ENCODE measurements around the gene NOVA2.
A peak's percentile ranks its signal among the peaks of the same experiment; 100 is the strongest.

Gene NOVA2

DNA sequence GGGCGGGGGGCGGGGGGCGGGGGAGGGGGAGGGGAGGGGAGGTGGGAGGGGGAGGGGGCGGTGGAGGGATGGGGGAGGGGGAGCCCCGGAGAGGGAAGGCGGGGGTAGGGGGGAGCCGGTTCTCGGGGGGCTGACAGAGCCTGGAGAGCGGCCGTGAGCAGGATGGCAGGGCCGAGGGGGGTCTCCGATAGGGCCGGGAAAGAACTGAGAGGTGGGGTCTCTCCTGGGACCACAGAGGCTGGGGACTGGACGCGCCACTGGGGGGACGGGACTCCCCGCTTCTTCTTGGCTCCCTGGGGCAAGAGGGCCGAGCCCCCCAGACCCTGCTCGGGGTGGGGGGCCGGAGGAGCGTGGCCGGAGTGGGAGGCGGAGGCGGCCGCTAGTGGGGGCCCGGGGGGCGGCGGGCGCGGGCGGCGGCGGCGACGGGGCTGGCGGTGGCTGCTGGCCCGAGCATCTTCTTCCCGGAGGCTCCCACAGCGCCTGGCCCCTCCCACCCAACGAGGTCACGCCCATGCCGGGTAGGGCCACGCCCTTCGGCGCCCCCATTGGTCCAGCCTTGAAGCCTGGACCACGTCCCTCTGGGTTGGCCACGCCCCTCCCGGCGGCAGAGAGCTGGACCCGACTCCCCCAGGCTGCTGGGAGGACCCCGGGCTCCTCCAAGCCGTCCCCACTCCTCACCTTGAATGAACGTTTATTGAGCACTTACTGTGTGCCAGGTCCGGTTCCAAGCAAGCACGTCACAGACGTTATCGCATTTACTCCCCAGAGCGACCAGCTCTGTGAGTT is at the start of gene NOVA2:
TSS of gene NOVA2 (minus strand) at position 313 of the 786 bp plus-strand sequence. CDS start 514 bp downstream, outside the sequence.
- peak; percentile 64 for DNase-seq

DNA sequence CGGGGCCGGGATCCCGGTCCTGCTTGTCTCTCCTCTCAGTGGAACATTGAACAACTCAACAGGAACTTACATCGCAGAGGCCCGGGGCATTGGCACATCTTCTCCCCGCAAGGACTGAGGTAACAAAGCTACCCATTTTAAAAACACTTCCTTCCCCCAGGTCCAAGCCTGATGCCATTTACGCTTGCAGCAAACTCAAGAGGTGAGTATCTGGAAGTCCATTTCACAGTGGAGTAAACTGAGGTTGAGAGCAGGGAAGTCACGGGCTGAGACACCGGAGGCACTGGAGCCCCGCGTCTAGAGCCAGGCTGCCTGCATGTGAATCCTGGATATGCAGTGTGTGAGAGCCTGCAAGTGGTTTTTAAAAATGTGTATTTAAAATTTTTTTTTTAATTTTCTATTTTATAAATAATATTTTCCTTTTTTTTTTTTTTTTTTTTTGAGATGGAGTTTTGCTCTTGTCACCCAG is 49.7 kb upstream of the NOVA2 start:
- no peak for DNase-seq

GRCh38 chr19:46022431-46023310 is 49.0 kb upstream of the NOVA2 start, which contains the start of gene PGLYRP1:
TSS of gene PGLYRP1 (minus strand) at chr19:46023053. CDS start at chr19:46023021, 32 bp downstream.
- DNase-seq, result no peak

DNA sequence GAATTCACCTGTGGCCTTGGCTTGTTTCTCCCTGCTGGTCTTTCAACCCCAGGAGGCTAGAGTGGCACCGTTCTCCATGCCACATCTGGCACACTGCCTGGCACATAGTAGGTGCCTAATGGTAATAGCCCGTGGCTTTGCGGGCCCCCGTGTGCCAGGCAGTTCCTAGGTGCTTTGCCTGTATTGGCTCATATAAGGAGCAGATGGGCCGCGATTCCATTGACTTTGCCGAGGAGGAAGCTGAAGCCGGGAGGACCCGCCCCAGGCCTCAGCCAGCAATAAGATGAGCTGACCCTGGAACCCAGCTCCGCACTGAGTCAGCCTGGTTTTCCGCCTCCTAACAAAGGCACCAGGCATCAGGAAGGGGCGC is 48.4 kb upstream of the NOVA2 start:
- DNase-seq, result no peak

- DNase-seq, result no peak
These were observed 47.9 kb upstream of the NOVA2 start for GRCh38 chr19:46021531-46022041.

DNA sequence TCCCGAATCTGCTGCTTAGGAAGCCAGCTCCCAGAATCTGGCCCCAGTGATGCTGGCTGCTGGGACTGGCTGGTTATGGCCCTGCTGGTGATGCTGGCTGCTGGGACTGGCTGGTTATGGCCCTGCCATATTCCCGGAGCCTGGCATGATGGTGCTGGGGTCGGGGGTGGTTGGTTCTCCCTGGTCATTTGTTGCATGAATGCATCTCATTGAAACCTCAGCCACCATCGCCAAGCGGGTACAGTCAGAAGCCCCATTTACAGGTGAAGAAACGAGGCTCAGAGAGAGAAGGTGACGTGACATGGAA is 47.1 kb upstream of the NOVA2 start:
- DNase-seq, result no peak

GRCh38 chr19:46019270-46019669 is 45.6 kb upstream of the NOVA2 start:
- DNase-seq, result no peak

- DNase-seq, result no peak
These were observed 45.1 kb upstream of the NOVA2 start for GRCh38 chr19:46018729-46019251.

- no peak for DNase-seq
These were observed 44.4 kb upstream of the NOVA2 start for GRCh38 chr19:46017874-46018675.

GRCh38 chr19:46017095-46017429 is 43.4 kb upstream of the NOVA2 start:
- DNase-seq, result no peak

GRCh38 chr19:46016426-46017094 is 42.9 kb upstream of the NOVA2 start:
- DNase-seq, result peak; percentile 74

DNA sequence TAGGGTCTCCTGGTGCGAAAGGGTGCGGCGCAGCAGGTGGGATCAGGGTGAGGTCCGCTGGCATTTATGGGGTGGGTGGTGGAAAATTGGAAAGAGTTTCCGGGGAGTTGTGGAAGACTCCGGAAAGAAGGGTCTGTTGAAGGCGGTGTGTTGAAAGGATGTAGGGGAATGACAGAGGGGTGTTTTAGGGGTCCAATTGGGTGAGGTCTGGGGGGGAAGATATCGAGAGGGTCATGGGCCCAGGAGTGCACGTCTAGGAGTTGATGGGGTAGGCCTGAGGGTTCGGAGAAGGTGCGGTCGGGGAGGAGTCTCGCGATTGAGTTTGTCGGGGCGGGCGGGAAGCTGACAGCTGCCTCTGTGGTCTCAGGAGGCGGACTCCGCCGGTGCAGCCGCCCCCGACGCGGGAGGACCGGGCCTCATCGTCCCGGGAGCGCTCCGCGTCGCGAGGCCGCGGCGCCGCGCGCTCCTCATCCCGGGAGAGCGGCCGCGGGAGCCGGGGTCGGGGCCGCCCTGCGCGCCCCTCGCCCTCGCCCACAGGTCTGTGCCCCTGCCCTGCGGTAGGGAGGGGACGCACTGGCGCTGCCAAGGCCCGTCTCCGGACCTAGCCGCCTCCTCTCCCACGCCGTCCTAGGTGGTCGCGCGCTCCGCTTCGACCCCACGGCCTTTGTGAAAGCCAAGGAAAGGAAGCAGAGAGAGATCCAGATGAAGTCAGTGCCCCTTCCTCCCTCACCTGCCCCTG is 42.2 kb upstream of the NOVA2 start:
- DNase-seq, result no peak

- peak; percentile 60 for DNase-seq
These were observed 41.4 kb upstream of the NOVA2 start for GRCh38 chr19:46014941-46015686.

DNA sequence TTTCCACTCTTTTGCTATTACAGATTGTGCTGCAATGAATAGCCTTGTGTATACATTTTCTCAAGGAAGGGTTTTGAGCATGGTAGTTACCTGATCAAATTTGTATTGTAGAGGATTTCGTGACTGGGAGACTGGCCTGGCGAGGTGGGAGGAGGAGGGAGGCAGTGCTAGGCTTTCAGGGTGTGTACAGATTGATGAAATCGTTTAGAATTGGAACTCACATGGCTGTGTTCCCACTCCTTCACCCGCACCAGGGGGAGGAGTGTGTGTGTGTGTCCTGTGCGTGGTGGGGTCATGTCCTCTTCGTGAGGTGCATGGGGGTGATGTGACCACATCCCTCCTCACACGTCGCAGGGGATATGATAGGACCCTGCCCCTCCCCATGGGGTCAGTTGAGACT is 40.9 kb upstream of the NOVA2 start:
- DNase-seq, result no peak

- peak; percentile 79 for DNase-seq
These were observed 36.2 kb upstream of the NOVA2 start for GRCh38 chr19:46009530-46010510.

GRCh38 chr19:46006411-46006810 is 32.7 kb upstream of the NOVA2 start:
- no peak for DNase-seq

DNA sequence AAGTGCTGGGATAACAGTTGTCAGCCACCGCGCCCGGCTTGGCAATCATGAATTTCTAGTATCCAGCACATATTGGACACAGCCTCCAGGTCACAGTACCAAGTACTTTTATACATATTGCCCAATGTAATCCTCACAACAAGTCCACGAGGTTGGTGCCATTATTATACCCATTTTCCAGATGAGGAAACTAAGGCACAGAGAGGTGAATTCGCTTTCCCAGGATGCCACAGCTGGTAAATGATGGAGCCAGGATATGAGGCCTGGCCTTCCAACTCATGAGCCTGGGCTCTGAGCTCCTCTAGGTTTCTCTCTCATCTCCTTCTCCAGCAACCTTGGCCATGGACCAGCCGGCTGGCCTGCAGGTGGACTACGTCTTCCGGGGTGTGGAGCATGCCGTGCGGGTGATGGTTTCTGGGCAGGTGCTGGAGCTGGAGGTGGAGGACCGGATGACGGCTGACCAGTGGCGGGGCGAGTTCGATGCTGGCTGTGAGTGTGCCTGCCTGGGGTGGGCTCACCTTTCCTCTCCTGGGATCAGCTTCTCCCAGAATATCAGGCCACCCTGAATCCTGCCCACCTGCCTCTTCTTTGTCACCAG is 29.1 kb upstream of the NOVA2 start:
- DNase-seq, result no peak

DNA sequence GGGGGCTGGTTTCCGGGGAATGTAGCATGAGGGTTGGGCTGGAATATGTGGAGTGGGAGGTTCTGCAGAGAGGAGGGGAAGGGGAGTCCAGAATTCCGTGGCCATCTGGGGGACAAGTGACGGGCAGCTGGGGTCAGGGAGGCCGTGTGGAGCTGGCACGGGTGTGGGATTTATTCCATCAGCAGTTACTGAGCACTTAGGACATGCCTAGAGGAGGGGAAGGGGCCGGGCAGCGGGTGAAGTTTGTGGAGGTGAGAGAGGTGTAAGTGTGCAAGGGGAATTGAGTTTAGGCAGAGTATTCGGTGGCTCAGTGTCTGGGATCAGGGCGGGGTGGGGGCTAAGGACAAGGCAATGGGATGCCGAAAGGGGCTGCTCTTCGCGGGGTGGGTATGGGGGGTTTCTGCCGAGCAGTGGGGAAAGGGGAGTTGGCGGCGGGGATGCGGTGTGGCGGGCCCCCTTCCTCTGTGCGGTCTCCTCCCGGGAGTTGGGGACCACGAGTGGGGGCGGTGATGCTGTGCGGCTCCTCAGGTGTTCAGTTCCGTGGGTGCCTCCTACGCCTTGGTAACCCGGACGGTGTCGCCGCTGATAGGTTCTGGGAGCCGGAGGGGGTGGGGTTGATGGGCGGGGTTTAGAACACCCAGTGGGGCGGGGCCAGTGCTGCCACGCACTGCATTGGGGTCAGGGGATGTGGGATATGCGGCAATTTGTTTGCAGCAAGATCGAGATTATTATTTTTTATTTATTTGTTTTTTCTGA is 27.0 kb upstream of the NOVA2 start:
- DNase-seq, result peak; percentile 44

Data from hematopoietic multipotent progenitor cell treated with erythropoietin and hydrocortisone succinate and interleukin-3 and kit ligand, for 8 days (in vitro differentiated cells).